Measurements from ENCODE around the gene GP1BB. TPM values are rescaled to one million over a fixed set of nuclear protein-coding genes. Genes with fewer than 3 reads are reported as not detected.

GP1BB gene
- total and polyA plus RNA-seq, 2 of the 13 experiments (the other 11 are each of a cell fraction or from before 2014, with no cell fraction given) = not detected

- ChIA-PET POLR2A (no interaction called here), CTCF (ENCODE audit: low intra/inter-chr PET ratio, low total read pairs) (no interaction called here)
- FAIRE-seq (no peak), ATAC-seq (no peak), DNase-seq (ENCODE audit: low spot score) (no peak)
- Histone ChIP-seq H3K4me1 (ENCODE audit: insufficient read depth, low read length) (peaks cover 2% of the 10 kb centered on the region; the same call in 1 of the 2 replicates), H3K9ac (ENCODE audit: insufficient read depth, low read depth, low read length) (no peak overlapping the region), H3K36me3 (replicated peaks in 1 of 2; ENCODE audit: control insufficient read depth in 1 of 2, insufficient read depth in 2 of 2, low read length in 2 of 2) (no peaks in the 10 kb centered on the region), H3K4me2 (ENCODE audit: low read depth, low read length) (no peak overlapping the region), H3K79me2 (ENCODE audit: insufficient read depth, low read length) (no peaks in the 10 kb centered on the region), H4K20me1 (ENCODE audit: insufficient read depth, low read length) (no peaks in the 10 kb centered on the region), H3K9me3 (ENCODE audit: low read length) (no peaks in the 10 kb centered on the region), H3K27ac (ENCODE audit: extremely low read length, insufficient read depth, low read length) (no peak overlapping the region), H3K27me3 (ENCODE audit: control insufficient read depth in 1 of 2, insufficient read depth in 2 of 2, low read length in 2 of 2) (peaks cover 11 to 84% of the 10 kb centered on the region in 2 experiments), H3K4me3 (replicated peaks in 1 of 3; ENCODE audit: insufficient read depth in 1 of 3, low read depth in 2 of 3, low read length in 3 of 3) (no peak overlapping the region), H2AFZ (ENCODE audit: low read length) (no peak overlapping the region)
- no peak for TF ChIP-seq NR2F1 (CRISPR knock-in tag; IDR thresholded peaks at IDR 0.05)
- no peak for TF ChIP-seq ZFP1 (CRISPR knock-in tag; IDR thresholded peaks at IDR 0.05)
- TF ChIP-seq LCORL (IDR thresholded peaks at IDR 0.05) = no peak
- no peak for TF ChIP-seq LCORL (CRISPR knock-in tag; IDR thresholded peaks at IDR 0.05)
- TF ChIP-seq ZNF615 (CRISPR knock-in tag; IDR thresholded peaks at IDR 0.05; ENCODE audit: borderline replicate concordance) = no peak
- TF ChIP-seq IRF2 (CRISPR knock-in tag; IDR thresholded peaks at IDR 0.05) = no peak
- TF ChIP-seq TARDBP (CRISPR knock-in tag; IDR thresholded peaks at IDR 0.05) = no peak
- no peak for TF ChIP-seq STAT5B (CRISPR knock-in tag; IDR thresholded peaks at IDR 0.05)
- TF ChIP-seq CEBPB (IDR thresholded peaks at IDR 0.05; ENCODE audit: borderline replicate concordance, low read depth, low read length) = no peak
- no peak for TF ChIP-seq BRD4 (CRISPR knock-in tag; IDR thresholded peaks at IDR 0.05)
- TF ChIP-seq GPN1 (CRISPR knock-in tag; IDR thresholded peaks at IDR 0.05; ENCODE audit: borderline replicate concordance) = no peak
- no peak for TF ChIP-seq RFX5 (IDR thresholded peaks at IDR 0.05; ENCODE audit: low read depth, low read length)
- TF ChIP-seq, protein P1, sequence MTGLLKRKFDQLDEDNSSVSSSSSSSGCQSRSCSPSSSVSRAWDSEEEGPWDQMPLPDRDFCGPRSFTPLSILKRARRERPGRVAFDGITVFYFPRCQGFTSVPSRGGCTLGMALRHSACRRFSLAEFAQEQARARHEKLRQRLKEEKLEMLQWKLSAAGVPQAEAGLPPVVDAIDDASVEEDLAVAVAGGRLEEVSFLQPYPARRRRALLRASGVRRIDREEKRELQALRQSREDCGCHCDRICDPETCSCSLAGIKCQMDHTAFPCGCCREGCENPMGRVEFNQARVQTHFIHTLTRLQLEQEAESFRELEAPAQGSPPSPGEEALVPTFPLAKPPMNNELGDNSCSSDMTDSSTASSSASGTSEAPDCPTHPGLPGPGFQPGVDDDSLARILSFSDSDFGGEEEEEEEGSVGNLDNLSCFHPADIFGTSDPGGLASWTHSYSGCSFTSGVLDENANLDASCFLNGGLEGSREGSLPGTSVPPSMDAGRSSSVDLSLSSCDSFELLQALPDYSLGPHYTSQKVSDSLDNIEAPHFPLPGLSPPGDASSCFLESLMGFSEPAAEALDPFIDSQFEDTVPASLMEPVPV (CRISPR knock-in tag; IDR thresholded peaks at IDR 0.05) = no peak
- in situ Hi-C loops (cut with HindIII; ENCODE audit: extremely low pct_ligation_motif_present, low pct_unique_long_range_greater_than_20kb) = no loop called here
- 15% methylated on average over 8 of the region's 19 CpGs for WGBS (ENCODE audit: low lambda C conversion rate)
- BruUV-seq (replicated peaks) = no TSS peak
- intact Hi-C loops (cut with micrococcal nuclease; ENCODE audit: unreplicated experiment) = no loop called here
Observed at GRCh38 chr22:19710020-19710768, 13.1 kb upstream of the GP1BB start.

All from HepG2 (cell line).